CD4-positive, alpha-beta T cell treated with Interleukin-15 for 1 hour (primary cell): ENCODE measurements around the gene ADGRL2.

ENCODE experiments used
- DNase-seq: peaks from one replicate; pipeline ENCODE4 v3.0.0-alpha.2; 2020

ADGRL2 gene

DNA sequence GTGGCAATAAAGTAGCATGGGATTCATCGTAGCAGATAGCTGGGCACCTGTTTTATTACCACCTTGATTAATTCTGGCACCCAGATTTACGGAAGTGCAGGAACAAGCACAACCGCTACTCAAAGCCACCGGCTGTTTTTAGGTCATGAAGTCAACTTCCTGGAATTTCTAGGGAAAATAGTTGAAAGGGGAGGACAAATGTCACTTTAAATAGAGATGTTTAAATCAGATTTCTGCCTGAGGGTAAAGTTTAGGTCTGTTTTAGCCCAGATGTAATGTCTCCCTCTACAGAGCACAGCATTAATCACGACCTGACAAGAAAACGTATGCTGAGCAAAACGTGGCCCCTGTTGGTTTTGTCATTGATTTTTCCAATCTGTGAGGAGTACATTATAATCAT, 8.0 kb downstream of the ADGRL2 start:
- DNase-seq: no peak

DNA sequence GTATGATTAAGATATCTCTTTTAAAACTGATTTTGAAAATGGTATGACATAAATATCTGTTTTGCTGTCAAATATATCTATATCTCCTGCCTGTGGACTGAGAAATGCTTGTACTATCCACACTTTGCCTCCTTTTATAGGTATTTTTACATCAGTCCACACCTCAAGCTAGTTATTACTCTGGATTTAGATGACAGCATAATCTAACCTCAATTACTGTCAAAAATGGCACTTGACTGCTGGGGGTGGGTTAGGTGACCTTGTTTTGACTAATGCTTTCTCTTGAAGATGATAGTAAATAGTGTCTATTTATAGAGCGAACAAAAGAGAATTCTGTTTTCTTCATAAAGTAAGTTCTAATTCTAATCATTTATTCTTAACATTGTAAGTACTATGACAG, 9.1 kb downstream of the ADGRL2 start:
- no peak for DNase-seq

DNA sequence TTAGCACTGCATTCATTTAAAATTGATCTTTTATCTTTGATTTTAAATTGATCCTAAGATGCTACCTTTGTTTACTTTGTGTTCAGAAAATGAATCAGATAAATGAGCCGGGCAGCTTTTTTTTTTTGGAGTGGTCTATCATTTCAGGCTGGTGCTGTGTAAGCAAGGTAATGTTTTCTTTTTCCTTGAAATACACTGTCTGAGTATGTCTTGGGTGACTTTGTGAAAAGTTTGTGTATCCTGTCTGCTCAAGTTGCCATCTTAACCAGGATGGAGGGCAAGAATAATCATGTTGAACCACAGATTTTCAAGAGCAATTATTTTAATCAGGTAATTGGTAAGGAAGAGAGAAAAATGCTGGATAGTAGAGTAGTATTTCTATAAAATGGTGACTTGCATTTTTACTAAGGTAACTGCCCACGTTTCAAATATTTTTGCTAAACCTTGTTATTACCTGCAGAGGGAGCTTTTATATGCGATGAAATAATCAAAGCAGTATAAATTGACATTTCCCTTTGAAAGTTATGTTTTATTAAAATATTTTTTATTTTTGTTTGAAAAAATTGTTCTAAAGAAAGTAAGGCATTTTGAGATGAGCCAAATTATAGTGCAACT, 11.1 kb downstream of the ADGRL2 start:
- no peak for DNase-seq

DNA sequence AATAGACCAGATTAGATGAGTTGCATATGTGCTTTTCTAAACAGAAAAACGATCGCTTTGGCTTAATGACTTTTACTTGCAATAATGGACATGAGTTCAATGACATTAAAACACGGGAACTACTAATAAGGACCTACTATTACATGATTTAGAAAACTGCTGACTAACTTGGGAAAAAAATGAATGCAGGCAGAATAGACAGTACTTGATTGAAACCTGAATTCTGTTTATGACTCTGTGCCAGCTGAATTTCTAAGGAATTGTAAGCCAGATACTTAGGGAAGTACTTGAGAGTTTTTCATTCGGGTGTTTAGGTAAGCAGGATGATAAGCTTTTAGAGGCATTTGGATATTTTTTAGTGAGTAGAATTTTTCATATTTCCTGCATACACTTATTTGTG, 12.0 kb downstream of the ADGRL2 start:
- DNase-seq: no peak

DNA sequence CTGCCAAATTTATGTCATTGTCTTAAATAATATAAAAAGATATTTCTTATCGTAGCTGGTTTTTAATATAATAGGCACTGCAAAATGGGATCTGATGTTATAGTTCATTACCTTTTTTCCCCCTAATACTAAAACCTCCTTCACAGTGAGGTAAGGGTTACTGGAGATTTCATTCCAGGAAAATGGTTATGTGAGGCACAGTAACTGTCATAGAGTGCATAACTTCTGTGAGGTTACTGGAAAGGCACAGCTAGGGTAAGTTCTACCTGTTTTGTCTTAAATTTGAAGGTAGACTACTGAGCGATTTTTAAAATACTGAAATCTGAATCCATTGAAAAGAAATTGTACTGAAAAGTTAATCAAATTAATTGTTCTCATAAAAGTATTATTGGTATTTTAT, 13.0 kb downstream of the ADGRL2 start:
- no peak for DNase-seq

DNA sequence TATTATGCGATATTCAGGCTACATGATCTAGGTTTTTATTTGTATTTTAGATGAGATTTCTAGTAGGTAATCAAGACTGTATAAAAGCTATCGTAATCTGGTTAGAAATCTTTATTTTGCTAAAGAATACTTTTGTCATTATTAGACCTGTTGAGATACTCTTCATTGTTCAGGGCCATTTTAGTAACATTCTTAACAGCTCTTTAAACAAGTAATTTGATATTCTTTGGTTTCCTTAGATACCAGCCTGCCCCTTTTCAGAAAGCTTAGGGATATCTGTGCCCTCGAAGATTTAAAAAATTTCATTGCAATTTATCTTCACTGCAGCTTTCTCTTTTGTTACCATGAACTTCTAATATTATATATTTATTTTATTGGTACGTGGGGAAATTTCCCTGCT, 18.9 kb downstream of the ADGRL2 start:
- no peak for DNase-seq

DNA sequence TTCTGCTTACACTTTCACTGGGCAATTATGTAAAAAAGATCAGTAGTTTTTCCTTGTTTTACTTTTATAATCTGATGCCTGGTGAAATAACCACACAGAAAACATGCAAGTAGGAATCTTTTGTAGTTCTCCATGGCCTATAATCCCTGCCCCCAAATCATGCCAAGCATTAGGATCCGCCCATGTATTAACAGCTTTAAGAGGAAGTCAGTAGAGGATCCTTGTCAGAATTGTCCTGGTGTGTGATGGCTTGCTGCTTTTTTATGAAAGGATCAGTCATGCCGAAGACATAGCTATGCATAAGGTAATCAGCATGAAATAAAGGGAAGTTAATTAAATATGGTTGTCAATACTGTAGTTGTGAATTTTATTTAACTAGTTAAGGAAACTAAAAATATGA, 20.0 kb downstream of the ADGRL2 start:
- DNase-seq: no peak

DNA sequence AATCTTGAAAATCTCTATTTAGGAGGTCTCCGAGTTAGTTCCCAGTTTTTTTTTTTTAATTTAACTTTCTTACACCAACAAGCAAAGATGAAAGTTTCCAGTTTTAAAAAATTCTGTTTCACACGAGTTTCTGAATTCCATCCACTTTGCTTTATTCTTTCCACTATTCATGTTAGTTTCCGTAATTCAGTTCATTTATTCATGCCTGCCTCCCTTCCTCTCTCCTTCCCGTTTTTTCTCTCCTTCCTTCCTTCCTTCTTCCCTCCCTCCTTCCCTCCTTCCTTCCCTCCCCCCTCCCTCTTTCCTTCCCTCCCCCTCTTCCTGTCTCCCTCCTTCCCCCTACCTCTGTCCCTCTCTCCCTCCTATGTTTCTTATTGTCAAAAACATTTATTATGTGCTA, 22.3 kb downstream of the ADGRL2 start:
- no peak for DNase-seq

DNA sequence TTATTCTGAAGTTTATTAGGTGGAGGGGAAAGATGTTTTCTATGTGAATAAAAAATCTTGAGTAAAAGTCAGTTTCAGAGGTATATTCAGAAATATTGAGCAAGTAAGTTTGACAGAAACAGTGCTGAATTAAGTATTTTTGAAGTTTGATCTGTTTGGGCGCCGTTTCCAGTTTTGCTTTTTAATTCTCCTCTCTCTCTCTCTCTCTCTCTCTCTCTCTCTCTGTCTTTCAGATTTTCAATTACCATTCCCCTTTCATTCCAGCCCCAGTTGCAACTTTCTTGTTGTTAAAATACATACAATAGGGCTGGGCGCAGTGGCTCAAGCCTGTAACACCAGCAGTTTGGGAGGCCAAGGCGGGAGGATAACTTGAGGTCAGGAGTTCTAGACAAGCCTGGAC, 24.0 kb downstream of the ADGRL2 start:
- no peak for DNase-seq

DNA sequence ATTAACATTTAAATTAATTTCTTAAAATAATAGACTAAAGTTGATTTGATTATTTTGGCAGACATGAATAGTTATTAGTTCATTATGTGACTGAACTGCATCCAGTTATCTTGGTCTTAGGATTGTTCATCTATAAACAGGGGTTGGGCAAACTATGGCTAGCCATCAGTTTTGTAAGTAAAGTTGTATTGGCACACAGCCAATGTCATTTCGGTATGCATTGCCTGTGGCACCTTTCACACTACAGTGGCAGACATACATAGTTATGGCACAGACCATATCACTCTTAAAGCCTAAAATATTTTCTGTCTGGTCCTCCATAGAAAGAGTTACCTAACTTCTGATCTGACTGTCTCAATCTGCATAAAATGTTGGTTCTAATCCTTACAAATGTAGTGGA, 27.2 kb downstream of the ADGRL2 start:
- DNase-seq: no peak

DNA sequence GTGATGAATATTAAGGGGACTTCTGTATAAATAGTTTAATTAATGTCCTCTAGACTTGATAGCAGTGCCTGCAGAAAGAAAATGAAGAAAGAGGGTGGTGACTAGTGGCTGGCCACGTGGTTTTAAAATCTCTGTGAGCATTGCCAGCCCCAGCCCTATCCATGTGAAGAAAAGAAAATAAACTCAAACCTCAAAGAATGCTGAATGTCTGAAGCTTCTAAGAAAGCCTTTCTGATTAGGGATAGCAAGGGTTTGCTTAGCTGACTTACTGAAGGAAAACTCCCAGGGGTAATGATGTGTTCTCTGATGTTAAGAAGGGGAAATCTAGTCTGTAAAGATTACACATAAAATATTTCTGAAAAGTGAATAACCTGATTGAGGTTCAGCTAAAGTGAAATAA, 31.8 kb downstream of the ADGRL2 start:
- DNase-seq: no peak

DNA sequence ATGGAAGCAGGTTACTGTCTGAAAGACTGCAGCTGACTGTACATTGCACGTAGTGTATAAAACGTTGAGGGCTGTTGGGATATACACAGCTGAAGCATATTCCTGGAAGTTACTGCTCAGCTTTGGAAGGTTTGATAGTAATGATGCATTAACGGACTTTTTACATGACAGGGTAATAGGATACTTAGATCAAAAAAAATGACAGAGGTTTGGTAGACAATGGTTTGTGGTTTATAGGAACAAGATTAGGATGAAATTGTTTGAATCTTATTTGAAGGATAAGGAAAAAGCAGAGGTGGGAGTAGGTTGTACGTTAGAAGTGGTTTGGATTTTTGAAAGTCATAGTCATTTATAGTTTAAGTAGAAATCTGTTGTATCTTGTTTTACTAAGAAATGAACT, 33.0 kb downstream of the ADGRL2 start:
- no peak for DNase-seq

DNA sequence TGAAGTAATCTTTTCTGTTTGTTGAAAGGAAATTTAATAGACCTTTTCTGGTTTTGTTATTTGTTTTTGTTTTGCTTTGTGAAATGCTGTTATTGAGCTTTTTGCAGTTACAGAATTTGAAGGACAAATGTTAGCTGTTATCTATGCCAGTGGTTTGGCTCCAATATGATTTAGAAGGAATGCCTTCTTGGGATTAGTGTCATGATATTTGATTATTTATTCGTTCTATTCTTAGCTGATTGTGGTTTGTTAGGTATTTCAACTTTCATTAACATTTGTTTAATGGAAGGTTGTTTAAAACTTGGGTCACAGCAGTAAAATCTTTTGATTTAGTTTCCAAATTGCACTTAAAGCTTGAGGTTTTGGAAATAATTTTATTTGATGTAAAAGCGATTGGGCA, 33.5 kb downstream of the ADGRL2 start:
- no peak for DNase-seq

DNA sequence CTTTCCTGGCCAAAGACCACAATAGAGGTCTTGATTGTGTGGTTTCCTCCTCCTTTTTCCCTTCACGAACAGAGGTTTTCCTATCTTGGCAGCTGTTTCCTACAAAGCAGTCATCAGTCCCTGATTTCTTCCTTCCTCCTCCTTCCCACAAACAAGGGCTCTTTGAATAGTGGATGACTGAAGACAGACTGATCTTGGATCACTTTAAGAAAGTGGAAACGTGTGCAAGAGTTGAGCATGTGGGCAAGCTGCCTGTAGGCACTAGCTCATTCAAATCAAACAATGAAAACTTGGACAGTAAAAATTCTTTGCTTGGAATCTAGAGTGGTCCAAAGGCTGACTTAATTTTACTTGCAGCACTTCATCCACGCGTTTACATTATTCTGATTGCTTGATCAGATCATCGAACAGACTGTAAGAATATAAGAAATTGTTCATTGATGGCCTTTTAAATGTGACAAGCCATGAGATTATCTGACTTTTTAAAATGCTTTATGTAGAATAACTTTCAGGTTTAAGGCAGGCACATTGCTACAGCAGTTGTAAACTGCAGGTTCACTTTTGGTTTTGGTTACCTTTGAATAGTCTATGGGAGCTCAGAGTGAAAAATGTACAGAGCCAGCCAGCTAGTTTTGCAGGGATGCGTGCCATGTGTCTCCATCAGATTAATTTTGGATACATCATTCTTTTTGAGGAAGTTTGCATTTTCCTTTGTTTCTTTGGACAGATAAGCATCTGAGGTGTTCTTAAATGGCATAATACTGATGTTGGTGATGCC, 34.4 kb downstream of the ADGRL2 start:
- DNase-seq: no peak

DNA sequence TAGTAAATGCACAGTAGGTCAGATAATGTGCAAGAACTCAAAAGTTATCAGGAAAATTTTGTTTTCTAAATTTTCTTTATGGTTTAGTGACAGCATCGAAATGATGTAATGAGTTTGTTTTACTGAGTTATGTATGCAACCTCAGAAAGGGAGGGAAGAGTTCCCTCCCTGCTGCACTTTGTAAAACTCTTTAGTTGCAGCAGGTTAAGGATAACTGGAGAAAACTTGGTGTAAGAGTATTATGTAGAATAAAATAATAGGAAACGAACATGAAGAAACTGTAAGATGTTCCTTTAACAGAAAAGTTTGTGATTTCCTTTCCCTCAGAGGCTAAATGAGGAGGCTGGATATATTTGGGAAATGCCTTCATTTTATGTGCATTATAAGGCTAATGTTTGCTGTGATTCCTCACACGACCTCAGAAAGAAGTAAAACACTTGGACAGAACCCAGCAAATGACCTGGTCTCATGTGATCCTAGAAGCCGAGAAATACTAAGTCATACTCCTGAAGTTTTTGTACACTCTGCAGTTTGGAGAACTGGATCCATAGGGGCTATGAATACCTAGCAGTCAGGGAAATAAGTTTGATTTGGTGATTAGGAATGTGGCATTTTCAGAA, 35.4 kb downstream of the ADGRL2 start:
- no peak for DNase-seq

DNA sequence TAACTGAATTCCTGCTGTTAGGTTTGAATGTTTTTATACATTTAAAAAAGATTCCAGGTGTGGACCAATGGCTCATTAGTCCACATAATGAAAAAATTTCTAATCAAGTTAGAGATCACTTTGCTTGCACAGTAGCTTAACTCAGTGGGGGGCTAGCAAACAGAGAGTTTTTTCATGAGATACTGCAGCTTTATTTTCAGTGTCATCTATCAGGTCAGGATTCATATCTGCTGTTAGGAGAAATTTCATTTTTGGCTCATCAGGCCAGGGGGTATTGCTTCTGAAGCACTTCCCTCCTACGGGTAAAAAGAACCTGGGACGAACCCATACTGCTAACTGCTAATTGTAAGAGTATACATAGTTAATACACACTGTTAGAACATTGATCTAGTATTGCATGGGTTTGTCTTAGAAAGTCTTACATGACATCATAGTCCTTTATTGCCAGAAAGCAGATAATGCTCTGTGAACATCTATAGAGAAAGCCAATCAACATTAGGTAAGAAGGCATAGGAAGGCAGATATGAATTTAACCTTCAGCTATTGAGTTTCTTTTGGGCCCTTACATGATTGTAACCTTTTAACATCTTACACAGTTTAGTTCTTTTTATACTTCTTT, 38.0 kb downstream of the ADGRL2 start:
- no peak for DNase-seq

DNA sequence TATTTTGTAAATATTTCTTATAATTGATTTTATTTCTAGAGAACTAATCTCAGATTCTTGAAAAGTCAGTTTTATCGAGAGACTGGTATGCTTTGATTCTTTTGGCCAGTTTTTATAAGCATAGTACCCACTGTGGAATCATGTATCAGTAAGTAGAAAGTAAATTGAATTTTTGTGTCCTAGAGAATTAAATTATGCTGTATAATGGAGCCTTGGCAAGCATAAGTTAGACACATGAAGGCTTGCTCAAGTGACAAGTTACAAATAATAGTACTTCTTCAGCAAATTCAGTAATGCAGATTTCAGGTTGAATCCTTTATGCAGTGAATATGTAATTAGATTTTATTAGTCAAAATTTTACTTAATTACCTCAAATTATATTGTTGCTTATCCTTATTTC, 40.1 kb downstream of the ADGRL2 start:
- DNase-seq: no peak

DNA sequence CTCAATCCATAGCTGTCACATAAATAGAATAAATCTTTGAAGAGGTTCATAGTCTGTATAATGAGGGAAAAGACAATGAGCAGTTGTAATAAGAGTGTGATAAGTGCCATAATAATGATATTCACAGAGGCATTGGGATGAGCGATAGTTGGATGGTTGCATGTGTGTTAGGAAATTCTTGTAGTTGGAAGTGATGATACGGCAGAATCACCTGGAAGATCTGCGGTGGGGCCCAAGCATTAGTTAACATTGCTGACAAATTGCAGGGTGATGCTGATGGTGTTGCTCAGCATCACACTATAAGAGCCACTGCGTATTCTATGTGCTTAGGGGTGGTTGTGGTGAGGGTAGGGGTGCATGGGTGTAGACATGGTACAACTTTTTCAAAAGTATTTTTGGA, 41.1 kb downstream of the ADGRL2 start:
- DNase-seq: no peak

DNA sequence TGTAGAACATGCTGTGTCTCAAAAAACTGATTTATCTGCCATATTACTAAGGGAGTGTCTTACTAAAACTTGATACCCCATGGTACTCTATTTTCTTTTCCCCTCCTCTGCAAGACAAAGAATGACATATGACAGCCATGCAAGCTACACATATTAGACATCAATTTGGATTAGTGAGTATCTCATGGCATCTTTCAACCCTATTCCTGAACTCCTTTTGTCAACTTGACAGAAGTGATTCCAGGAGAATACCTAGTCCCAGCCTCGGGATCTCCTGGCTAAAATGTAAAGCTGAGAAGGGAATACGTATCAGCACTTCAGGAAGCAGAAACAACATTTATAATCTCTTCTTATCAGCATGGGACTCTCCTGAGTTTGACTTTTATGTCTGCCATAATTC, 43.7 kb downstream of the ADGRL2 start:
- no peak for DNase-seq

DNA sequence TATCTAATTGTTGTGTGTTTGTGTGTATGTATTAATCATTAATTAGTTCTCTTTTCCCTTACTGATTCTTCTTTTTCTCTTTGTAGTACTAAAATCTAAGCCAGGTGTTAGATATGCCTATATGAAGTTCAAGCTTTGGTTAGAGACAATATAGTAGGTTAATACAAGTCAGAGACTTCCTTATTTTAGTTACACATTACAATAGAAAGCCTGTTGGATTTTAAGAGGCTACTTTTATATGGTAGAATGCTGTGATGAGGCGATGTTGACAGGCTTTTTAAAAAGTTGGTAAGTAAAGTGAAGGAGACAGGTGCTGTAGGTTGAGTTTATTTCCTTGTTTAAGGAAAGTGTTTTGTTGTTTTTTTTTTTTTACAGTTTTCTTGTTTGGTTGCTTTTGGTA, 45.9 kb downstream of the ADGRL2 start:
- no peak for DNase-seq

DNA sequence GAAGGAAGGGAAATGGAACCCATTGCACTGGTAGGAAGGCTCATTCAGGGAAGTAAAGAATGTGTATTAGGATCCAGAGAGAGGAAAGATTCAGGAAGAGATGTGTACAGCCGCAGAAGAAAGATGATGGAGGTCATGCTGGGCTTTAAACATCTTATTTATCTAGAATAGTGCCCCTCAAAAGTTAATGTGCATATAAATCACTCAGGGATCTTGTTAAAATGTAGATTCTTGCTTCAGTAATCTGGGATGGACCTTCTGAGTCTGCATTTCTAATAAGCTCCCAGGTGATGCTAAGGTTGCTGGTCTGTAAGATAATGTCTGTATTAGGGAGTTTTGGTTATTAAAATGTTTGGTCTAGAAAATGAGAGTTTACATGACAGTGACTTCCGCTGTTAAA, 46.3 kb downstream of the ADGRL2 start:
- no peak for DNase-seq

DNA sequence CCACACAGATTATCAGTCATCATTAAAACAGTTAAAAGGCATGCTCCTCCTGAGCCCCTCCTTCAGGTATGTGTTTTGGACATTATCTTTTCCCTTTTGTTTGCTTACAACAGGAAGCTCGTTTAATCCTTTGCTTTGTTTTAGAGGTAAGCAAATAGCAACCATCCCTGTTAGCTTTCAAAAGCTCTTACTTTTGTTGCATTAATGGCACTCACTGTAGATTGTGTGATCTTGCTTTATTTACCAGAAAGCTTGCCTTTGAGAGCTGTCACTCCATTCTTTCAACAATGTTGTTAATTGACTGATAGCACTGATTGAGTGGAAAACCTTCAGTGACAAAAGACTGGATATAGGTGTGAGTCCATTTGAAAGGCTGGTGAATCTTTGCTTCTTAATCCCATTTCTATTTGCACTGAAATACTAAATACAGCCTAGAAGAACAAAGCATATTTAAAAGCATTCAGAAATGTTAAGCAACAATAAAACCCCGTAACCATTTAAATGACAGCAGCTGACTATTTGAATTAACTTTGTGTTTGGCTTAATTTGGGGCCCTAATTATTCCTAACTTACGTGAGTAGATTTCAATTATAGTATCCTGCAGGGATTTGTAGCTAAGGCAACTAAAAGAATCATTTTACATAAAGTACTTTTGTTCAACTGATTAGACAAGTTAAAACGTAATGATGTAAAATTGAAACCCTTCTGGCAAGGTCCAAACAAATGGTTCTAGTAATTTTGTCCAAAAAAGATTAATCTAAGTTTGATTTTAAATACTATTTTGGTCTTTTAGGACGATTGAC, 48.3 kb downstream of the ADGRL2 start:
- DNase-seq: no peak

DNA sequence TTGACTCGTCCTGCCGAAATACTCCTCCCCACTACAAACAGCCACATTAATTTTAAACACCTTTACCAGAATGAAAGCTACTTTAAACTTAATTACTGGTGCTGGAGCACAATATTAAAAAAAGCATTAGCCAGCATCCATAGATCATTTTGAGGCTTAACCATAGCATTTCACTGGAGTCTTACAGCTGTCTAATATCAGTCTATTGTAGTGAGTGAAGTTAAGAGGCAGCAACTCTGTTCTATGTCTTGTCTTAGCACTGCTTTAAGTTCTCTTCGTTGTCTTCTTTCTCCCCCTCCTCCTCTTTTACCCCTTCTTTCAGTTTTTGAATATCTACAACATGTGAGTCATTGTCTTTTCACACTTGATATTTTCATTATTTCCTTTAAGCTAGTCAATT, 49.3 kb downstream of the ADGRL2 start:
- DNase-seq: no peak
